DMS153 treated with DMSO at 0.1 percent for 48 hours (cell line): ENCODE results near the gene MTURN.
"Not testable (repeated sequence)": the region's sequence is repeated elsewhere in the genome, so short reads cannot be mapped to it uniquely, and the experiment has no call there.

Experiments
- DNase-seq: peaks from one replicate; lab custom pipeline; 2025; ENCODE audit not compliant: unreplicated experiment; lab: John Stamatoyannopoulos, UW

MTURN gene

GRCh38 chr7:30134611-30135300 is at the start of gene MTURN:
TSS of gene MTURN (plus strand) at chr7:30134986. CDS start at chr7:30135137, 151 bp downstream.
- DNase-seq = peak; percentile 94

- no peak for DNase-seq
Observed at GRCh38 chr7:30086529-30086928, 48.3 kb upstream of the MTURN start.

GRCh38 chr7:30087371-30087770 is 47.4 kb upstream of the MTURN start:
- no peak for DNase-seq

- DNase-seq = no peak
Observed at GRCh38 chr7:30088362-30088761, 46.4 kb upstream of the MTURN start.

- DNase-seq = no peak
Observed at GRCh38 chr7:30090111-30090510, 44.7 kb upstream of the MTURN start.

- no peak for DNase-seq
Observed at GRCh38 chr7:30091491-30091912, 43.3 kb upstream of the MTURN start.

GRCh38 chr7:30091987-30092386 is 42.8 kb upstream of the MTURN start:
- no peak for DNase-seq

- no peak for DNase-seq
Observed at GRCh38 chr7:30093420-30093952, 41.3 kb upstream of the MTURN start.

GRCh38 chr7:30098599-30098998 is 36.2 kb upstream of the MTURN start:
- DNase-seq = not testable (repeated sequence)

- DNase-seq = no peak
Observed at GRCh38 chr7:30102281-30102680, 32.5 kb upstream of the MTURN start.

GRCh38 chr7:30104157-30104556 is 30.6 kb upstream of the MTURN start:
- no peak for DNase-seq

GRCh38 chr7:30112103-30112713 is 22.6 kb upstream of the MTURN start:
- DNase-seq = no peak

- DNase-seq = no peak
Observed at GRCh38 chr7:30113144-30113543, 21.6 kb upstream of the MTURN start.

- DNase-seq = no peak
Observed at GRCh38 chr7:30114536-30115238, 20.1 kb upstream of the MTURN start.

- DNase-seq = no peak
Observed at GRCh38 chr7:30115709-30116297, 19.0 kb upstream of the MTURN start.

GRCh38 chr7:30116771-30117170 is 18.0 kb upstream of the MTURN start:
- no peak for DNase-seq

- no peak for DNase-seq
Observed at GRCh38 chr7:30117896-30118295, 16.9 kb upstream of the MTURN start.

GRCh38 chr7:30119890-30120577 is 14.8 kb upstream of the MTURN start:
- no peak for DNase-seq

- no peak for DNase-seq
Observed at GRCh38 chr7:30133736-30134610, 813 bp upstream of the MTURN start.
